NT2/D1 (cell line): ENCODE results near the gene ALG13.
"Not testable (repeated sequence)": the region's sequence is repeated elsewhere in the genome, so short reads cannot be mapped to it uniquely, and the experiment has no call there.

Experiments used
- YY1 ChIP-seq: IDR thresholded peaks from 2 replicates; pipeline ENCODE4 v1.6.1; 2011; ENCODE audit not compliant: insufficient read length, insufficient read depth
- ZNF274 ChIP-seq: IDR thresholded peaks from 2 replicates; pipeline ENCODE4 v1.6.1; 2011; ENCODE audit warnings: mild to moderate bottlenecking, low read depth, low read length

DNA sequence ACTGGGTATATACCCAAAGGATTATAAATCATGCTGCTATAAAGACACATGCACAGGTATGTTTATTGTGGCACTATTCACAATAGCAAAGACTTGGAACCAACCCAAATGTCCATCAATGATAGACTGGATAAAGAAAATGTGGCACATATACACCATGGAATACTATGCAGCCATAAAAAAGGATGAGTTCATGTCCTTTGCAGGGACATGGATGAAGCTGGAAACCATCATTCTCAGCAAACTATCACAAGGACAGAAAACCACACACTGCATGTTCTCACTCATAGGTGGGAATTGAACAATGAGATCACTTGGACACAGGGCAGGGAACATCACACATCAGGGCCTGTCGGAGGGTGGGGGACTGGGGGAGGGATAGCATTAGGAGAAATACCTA, 109.1 kb downstream of the ALG13 start:
- TF ChIP-seq YY1, ZNF274: not testable (repeated sequence)
